IPS-NIHi7 (cell line): ENCODE measurements around the gene CHST7.

Experiments
- DNase-seq: peaks from one replicate; pipeline ENCODE4 v3.0.0; 2012; ENCODE audit warnings: mixed read lengths; ENCODE audit errors: extremely low spot score

CHST7 gene

GRCh38 chrX:46572340-46572936, 1.1 kb upstream of the CHST7 start:
- no peak for DNase-seq

- DNase-seq, result peak; percentile 51
Measured at GRCh38 chrX:46573892-46574773, 568 bp downstream of the CHST7 start.

GRCh38 chrX:46574774-46575381, 1.3 kb downstream of the CHST7 start:
- DNase-seq, result peak; percentile 18

GRCh38 chrX:46575586-46575985, 2.0 kb downstream of the CHST7 start:
- DNase-seq, result no peak

- no peak for DNase-seq
Measured at GRCh38 chrX:46575991-46576392, 2.4 kb downstream of the CHST7 start.

GRCh38 chrX:46576458-46576857, 2.9 kb downstream of the CHST7 start:
- no peak for DNase-seq

GRCh38 chrX:46577221-46578005, 3.8 kb downstream of the CHST7 start:
- no peak for DNase-seq

GRCh38 chrX:46579250-46579649, 5.7 kb downstream of the CHST7 start:
- no peak for DNase-seq

- no peak for DNase-seq
Measured at GRCh38 chrX:46580613-46581012, 7.0 kb downstream of the CHST7 start.

- DNase-seq, result no peak
Measured at GRCh38 chrX:46582325-46582724, 8.8 kb downstream of the CHST7 start.

- no peak for DNase-seq
Measured at GRCh38 chrX:46582966-46583365, 9.4 kb downstream of the CHST7 start.

GRCh38 chrX:46584736-46585135, 11.2 kb downstream of the CHST7 start:
- DNase-seq, result no peak

- no peak for DNase-seq
Measured at GRCh38 chrX:46587158-46587557, 13.6 kb downstream of the CHST7 start.

- DNase-seq, result no peak
Measured at GRCh38 chrX:46587753-46588171, 14.2 kb downstream of the CHST7 start.

- no peak for DNase-seq
Measured at GRCh38 chrX:46588263-46588662, 14.7 kb downstream of the CHST7 start.

GRCh38 chrX:46589977-46590723, 16.6 kb downstream of the CHST7 start:
- DNase-seq, result no peak

- DNase-seq, result no peak
Measured at GRCh38 chrX:46595084-46595483, 21.5 kb downstream of the CHST7 start.

- no peak for DNase-seq
Measured at GRCh38 chrX:46597208-46597607, 23.6 kb downstream of the CHST7 start.

- no peak for DNase-seq
Measured at GRCh38 chrX:46597771-46598170, 24.2 kb downstream of the CHST7 start.

GRCh38 chrX:46599051-46599560, 25.5 kb downstream of the CHST7 start:
- no peak for DNase-seq

GRCh38 chrX:46601283-46601682, 27.7 kb downstream of the CHST7 start:
- DNase-seq, result no peak
